Adrenal gland (tissue), 5 donors: Measurements from ENCODE around the gene GIGYF1.

ENCODE experiments used
- POLR2A ChIP-seq, 2 donors: fragments of 450-650 bp; IDR thresholded peaks; one replicate each; pipeline ENCODE4 v1.6.1; 2017; ENCODE audit warnings: antibody characterized with exemption in 2 of 2, mild to moderate bottlenecking in 2 of 2, moderate library complexity in 1 of 2
- TF ChIP-seq, protein P1 (sequence below), 6 experiments: fragments of 450-650 bp in 4 of 6; fragments of 200-600 bp in 2 of 6; sonication (generic) in 1 of 6; IDR thresholded peaks; 1 replicate in 5 of 6; 2 replicates in 1 of 6; pipeline versions ENCODE4 v1.5.1 to v1.8.0; 2016 to 2021; ENCODE audit warnings: antibody characterized with exemption in 6 of 6, mild to moderate bottlenecking in 2 of 6, moderate library complexity in 1 of 6
- donor health status: DM: no; HTN: no; CAD: no.

GRCh38 chr7:100674411-100675104 lies 19.5 kb downstream of the GIGYF1 start:
- TF ChIP-seq, protein P1, sequence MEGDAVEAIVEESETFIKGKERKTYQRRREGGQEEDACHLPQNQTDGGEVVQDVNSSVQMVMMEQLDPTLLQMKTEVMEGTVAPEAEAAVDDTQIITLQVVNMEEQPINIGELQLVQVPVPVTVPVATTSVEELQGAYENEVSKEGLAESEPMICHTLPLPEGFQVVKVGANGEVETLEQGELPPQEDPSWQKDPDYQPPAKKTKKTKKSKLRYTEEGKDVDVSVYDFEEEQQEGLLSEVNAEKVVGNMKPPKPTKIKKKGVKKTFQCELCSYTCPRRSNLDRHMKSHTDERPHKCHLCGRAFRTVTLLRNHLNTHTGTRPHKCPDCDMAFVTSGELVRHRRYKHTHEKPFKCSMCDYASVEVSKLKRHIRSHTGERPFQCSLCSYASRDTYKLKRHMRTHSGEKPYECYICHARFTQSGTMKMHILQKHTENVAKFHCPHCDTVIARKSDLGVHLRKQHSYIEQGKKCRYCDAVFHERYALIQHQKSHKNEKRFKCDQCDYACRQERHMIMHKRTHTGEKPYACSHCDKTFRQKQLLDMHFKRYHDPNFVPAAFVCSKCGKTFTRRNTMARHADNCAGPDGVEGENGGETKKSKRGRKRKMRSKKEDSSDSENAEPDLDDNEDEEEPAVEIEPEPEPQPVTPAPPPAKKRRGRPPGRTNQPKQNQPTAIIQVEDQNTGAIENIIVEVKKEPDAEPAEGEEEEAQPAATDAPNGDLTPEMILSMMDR (IDR thresholded peaks at IDR 0.05): no peak
- TF ChIP-seq POLR2A (IDR thresholded peaks at IDR 0.05): no peak
